Measurements from ENCODE around the gene DTWD1.

GRCh38 chr15:49604625-49605409, 16.0 kb upstream of the DTWD1 start:
- no peak for TF ChIP-seq EZH2 (IDR thresholded peaks at IDR 0.05; ENCODE audit: low read length)
- TF ChIP-seq, protein P1, sequence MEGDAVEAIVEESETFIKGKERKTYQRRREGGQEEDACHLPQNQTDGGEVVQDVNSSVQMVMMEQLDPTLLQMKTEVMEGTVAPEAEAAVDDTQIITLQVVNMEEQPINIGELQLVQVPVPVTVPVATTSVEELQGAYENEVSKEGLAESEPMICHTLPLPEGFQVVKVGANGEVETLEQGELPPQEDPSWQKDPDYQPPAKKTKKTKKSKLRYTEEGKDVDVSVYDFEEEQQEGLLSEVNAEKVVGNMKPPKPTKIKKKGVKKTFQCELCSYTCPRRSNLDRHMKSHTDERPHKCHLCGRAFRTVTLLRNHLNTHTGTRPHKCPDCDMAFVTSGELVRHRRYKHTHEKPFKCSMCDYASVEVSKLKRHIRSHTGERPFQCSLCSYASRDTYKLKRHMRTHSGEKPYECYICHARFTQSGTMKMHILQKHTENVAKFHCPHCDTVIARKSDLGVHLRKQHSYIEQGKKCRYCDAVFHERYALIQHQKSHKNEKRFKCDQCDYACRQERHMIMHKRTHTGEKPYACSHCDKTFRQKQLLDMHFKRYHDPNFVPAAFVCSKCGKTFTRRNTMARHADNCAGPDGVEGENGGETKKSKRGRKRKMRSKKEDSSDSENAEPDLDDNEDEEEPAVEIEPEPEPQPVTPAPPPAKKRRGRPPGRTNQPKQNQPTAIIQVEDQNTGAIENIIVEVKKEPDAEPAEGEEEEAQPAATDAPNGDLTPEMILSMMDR (optimal IDR thresholded peaks at IDR 0.05 in 1 of 3, IDR thresholded peaks at IDR 0.05 in 1 of 3, conservative IDR thresholded peaks at IDR 0.05 in 1 of 3; ENCODE audit: extremely low read depth in 1 of 3, insufficient read depth in 2 of 3, low read length in 3 of 3) = no peak
